ENCODE results near the gene ATP5PO.

GRCh38 chr21:33896691-33897090, 18.9 kb downstream of the ATP5PO start:
- TF ChIP-seq, protein P1, sequence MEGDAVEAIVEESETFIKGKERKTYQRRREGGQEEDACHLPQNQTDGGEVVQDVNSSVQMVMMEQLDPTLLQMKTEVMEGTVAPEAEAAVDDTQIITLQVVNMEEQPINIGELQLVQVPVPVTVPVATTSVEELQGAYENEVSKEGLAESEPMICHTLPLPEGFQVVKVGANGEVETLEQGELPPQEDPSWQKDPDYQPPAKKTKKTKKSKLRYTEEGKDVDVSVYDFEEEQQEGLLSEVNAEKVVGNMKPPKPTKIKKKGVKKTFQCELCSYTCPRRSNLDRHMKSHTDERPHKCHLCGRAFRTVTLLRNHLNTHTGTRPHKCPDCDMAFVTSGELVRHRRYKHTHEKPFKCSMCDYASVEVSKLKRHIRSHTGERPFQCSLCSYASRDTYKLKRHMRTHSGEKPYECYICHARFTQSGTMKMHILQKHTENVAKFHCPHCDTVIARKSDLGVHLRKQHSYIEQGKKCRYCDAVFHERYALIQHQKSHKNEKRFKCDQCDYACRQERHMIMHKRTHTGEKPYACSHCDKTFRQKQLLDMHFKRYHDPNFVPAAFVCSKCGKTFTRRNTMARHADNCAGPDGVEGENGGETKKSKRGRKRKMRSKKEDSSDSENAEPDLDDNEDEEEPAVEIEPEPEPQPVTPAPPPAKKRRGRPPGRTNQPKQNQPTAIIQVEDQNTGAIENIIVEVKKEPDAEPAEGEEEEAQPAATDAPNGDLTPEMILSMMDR (IDR thresholded peaks at IDR 0.05; ENCODE audit: low read depth, low read length, missing input control) = no peak
- TF ChIP-seq GABPA (IDR thresholded peaks at IDR 0.05 in 1 of 2, conservative IDR thresholded peaks at IDR 0.05 in 1 of 2) (no peak), JUND (IDR thresholded peaks at IDR 0.05) (no peak), RAD21 (IDR thresholded peaks at IDR 0.05) (no peak), MAX (IDR thresholded peaks at IDR 0.05) (no peak), YY1 (IDR thresholded peaks at IDR 0.05) (no peak), EGR1 (IDR thresholded peaks at IDR 0.05; ENCODE audit: low read depth in 2 of 2) (no peak)
- TF ChIP-seq, protein P2, sequence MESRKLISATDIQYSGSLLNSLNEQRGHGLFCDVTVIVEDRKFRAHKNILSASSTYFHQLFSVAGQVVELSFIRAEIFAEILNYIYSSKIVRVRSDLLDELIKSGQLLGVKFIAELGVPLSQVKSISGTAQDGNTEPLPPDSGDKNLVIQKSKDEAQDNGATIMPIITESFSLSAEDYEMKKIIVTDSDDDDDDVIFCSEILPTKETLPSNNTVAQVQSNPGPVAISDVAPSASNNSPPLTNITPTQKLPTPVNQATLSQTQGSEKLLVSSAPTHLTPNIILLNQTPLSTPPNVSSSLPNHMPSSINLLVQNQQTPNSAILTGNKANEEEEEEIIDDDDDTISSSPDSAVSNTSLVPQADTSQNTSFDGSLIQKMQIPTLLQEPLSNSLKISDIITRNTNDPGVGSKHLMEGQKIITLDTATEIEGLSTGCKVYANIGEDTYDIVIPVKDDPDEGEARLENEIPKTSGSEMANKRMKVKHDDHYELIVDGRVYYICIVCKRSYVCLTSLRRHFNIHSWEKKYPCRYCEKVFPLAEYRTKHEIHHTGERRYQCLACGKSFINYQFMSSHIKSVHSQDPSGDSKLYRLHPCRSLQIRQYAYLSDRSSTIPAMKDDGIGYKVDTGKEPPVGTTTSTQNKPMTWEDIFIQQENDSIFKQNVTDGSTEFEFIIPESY (IDR thresholded peaks at IDR 0.05) = no peak

Data from liver (tissue), 3 donors.